ENCODE measurements around the gene SLC35E1.

GRCh38 chr19:16561382-16561781 lies 10.8 kb downstream of the SLC35E1 start:
- TF ChIP-seq POLR2A (IDR thresholded peaks at IDR 0.05; ENCODE audit: low read depth, low read length) = no peak
- TF ChIP-seq TAF1 (IDR thresholded peaks at IDR 0.05; ENCODE audit: low read depth, low read length) = no peak
- no peak for TF ChIP-seq POLR2AphosphoS5 (IDR thresholded peaks at IDR 0.05; ENCODE audit: low read depth, low read length)
- TF ChIP-seq POU2F2 (IDR thresholded peaks at IDR 0.05; ENCODE audit: low read depth, low read length) = no peak
- TF ChIP-seq SPI1 (IDR thresholded peaks at IDR 0.05; ENCODE audit: low read depth, low read length) = no peak

Data from GM12891 (cell line).